Activated T-cell treated with anti-CD3 and anti-CD28 coated beads for 1 hour (primary cell): Measurements from ENCODE around the gene EIF4E1B.

Experiments used
- DNase-seq: peaks from one replicate; pipeline ENCODE4 v3.0.0-alpha.2; 2020; ENCODE audit warnings: low read depth

The EIF4E1B gene

DNA sequence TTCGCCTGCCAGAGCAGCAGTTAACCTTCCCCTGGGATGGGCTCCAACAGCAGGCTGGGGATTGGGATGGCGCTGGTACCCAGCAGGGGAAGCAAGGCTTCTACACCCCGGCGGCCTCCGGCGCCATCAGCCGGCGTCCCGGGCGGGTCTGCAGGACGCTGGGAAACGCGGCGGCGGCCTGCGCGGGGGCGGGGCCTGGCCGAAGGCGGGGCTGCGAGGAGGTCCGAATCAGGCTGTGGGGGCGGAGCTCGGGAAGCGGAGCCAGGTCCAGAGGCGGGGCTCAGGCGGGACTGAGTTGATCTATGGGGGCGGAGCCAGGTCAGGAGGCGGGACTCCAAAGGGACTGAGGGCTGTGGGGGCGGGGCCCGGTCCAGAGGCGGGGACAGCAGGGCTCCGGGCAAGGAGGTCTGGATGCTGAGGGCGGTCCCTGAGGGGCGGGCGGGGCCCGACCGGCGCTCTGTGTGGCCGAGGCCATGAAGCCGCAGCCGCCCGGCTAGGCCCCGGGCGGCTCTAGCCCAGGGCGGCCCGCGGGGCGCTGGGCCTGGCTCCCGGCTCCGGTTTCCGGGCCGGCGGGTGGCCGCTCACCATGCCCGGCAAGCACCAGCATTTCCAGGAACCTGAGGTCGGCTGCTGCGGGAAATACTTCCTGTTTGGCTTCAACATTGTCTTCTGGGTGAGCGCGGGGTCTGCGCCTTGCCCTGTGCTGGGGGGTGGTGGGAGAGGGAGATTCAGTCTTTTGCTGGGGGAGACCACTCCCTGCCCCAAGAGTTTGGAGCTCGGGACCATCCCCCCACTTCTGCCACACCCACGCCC, 16.8 kb downstream of the EIF4E1B start, which contains the start of gene TSPAN17:
Gene TSPAN17, plus strand, starts transcription at position 455 of the 813 bp plus-strand sequence. Its CDS starts 132 bp downstream, at position 587.
- peak; percentile 98 for DNase-seq

DNA sequence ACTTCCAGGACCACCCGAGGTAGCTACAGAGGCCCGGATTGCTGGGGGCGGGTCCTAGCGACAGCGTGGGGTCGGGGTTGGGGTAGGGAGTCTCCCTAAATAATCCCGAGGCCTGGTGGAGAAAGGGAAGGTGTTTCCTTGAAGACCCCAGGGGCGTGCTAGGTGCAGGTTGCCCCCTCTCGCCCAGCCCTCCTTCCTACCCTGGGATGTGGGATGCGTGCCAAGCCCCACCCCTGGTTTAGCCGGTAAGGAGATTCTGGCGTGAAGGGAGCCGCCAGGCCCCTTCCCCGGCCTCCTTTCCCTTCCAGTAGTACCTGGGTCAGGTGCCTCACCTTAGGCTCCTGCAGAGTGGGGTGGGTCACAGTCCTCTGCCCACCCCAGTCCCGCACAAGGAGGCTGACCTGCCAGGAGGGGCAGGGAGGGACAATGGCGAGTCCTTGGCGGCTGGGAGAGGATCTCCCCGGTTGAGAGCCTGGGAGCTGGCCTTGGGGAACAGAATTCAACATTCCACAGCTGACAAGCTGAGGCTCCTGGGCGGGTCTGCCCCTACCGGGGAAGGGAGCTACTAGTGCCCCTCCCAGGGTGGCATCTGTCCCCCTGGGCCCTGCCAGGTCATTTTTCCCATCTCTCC, 17.5 kb downstream of the EIF4E1B start:
- DNase-seq, result no peak

DNA sequence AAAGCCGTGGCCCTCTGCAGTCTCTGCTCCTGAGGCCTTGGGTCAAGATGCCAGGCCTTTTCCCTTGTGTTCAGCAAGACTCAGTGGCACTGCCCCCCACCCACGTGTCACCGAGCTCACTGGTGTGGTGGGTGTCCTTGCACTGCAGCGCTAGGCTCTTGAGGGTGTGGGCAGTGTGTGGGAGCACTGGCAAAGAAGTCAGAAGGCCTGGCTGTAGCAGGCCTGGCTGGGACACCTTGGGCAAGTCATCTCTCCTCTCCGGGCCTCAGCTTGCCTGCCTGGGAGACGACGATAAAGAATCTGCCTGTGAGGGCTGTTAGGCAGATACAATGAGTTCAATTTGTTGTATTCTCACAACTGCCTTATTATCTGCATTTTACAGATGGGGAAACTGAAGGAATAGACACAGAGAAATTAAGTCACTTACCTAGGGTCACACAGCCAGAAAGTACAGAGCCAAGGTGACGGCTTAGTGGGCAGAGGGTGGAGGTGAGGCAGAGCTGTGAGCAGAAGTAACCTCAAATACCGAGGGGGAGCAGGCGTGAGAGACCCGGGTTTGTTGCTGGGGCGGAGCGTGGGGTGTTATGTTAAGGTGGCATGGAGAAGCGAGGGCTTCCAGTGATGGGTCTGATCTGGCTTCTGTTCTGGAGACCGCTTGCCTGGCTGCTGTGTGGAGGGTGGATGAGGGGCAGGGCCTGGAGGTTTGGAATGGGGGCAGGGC, 18.2 kb downstream of the EIF4E1B start:
- DNase-seq, result no peak

- no peak for DNase-seq
Observed at GRCh38 chr5:176650354-176650884, 19.9 kb downstream of the EIF4E1B start.

DNA sequence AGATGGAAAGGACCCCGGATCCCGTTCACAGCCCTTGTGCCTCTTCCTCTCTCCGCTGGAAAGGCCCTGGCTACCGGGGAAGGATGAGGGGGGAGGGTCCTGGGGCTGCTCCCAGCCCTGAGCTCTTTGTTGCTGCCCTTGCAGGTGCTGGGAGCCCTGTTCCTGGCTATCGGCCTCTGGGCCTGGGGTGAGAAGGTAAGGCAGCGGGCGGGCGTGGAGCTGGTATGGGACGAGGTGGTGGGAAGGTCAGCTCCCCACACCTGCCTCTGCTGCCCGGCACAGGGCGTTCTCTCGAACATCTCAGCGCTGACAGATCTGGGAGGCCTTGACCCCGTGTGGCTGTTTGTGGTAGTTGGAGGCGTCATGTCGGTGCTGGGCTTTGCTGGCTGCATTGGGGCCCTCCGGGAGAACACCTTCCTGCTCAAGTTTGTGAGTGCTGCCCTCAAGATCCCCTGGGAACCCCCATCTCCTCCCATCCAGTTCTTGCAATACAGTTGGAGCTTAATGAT, 21.1 kb downstream of the EIF4E1B start:
- DNase-seq, result no peak

GRCh38 chr5:176652136-176652535, 21.7 kb downstream of the EIF4E1B start:
- DNase-seq, result no peak

- no peak for DNase-seq
Observed at GRCh38 chr5:176653401-176654385, 23.2 kb downstream of the EIF4E1B start.

- DNase-seq, result no peak
Observed at GRCh38 chr5:176654856-176655255, 24.4 kb downstream of the EIF4E1B start.

DNA sequence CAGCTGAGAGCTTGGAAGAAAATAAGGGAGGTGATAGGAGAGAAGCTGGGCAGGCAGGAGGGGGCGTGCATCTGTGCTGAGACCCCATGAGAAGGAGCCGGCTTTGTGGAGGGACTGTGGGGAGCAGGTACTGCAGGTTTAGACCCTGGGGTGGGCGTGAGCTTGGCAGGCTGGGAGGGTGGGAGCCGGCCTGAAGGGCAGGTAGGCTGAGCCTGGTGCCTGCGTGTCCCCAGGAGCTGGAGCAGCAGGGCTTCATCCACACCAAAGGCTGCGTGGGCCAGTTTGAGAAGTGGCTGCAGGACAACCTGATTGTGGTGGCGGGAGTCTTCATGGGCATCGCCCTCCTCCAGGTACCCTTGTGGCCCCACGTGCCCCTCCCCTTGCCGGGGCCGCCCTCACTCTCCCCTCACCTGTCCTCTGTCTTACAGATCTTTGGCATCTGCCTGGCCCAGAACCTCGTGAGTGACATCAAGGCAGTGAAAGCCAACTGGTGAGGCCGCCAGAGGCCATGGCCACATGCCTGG, 26.1 kb downstream of the EIF4E1B start:
- no peak for DNase-seq

GRCh38 chr5:176658007-176658599, 27.6 kb downstream of the EIF4E1B start:
- DNase-seq, result peak; percentile 50

DNA sequence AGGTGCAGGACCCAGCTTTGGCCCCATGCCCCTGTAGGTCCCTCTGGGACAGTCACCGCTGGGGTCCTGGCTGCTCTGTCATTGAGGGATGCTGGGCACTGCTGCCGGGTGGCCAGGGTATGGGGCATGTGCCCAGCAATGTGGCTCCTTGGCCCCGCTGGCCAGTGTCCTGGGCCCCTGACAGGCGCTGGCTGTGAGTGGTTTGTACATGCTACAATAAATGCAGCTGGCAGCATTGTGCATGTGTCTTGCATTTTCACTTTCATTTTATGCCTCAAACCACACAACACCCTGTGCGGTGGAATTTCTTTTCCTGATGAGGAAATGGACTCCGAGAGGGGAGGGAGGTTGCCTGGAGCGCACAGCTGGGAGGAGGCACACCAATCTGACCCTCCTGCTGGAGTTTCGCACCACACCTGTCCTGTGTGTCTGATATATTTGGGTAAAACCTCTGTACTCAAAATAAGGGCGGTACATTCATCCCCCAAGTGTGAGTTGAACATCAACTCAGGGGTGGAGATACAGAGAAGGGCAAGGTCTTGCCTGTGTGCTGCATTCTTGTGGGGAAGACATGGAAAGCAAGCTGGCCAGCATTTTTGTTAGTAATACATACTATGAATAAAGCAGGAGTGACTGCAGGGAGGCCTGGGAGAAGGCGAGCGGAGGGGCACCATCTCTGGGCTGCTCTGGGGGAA, 28.5 kb downstream of the EIF4E1B start:
- DNase-seq, result no peak

- no peak for DNase-seq
Observed at GRCh38 chr5:176659512-176659839, 29.0 kb downstream of the EIF4E1B start.

- no peak for DNase-seq
Observed at GRCh38 chr5:176659860-176660461, 29.5 kb downstream of the EIF4E1B start.

DNA sequence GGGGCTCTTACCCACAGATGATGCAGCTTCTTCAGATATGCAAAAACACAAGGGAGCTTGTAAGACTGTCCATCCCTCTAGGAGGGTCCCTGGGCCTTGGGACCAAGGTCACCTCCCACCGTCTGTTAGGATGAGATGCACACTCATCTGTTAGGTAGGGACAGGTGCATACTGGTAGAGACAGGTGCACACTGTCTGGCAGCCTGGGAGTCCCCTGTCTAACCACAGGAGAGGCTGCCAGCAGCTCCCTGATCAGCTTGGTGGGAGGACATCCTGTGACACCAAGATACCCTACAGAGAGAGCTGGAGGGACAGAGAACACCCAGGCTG, 30.0 kb downstream of the EIF4E1B start:
- no peak for DNase-seq

GRCh38 chr5:176660860-176661641, 30.6 kb downstream of the EIF4E1B start:
- peak; percentile 78 for DNase-seq

- no peak for DNase-seq
Observed at GRCh38 chr5:176661676-176662075, 31.2 kb downstream of the EIF4E1B start.

GRCh38 chr5:176662371-176663333, 32.2 kb downstream of the EIF4E1B start:
- DNase-seq, result no peak

DNA sequence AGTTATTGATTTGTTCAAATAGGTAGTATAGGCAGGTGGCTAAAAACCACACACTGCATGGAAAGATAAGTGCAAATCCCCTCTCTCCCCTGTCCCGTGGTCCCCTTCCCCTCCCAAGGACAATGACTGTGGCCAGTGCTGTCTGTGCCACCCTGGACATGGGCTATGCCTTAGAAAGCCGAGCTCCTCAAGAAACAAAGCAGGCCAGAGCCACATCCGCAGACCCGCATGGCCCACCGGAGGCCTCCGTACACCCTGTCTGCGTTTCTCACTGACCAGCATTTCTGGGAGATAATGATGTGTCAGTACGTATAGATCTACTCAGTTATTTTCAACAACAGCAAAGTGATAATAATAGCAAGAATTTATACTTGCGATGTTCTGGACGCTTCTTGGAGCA, 33.1 kb downstream of the EIF4E1B start:
- DNase-seq, result no peak
